ENCODE measurements around the gene GPC6. TPM values are rescaled to one million over a fixed set of nuclear protein-coding genes. Genes with fewer than 3 reads are reported as not detected.

The GPC6 gene
- total RNA-seq, 2 experiments from 2014 or later, result not detected

DNA sequence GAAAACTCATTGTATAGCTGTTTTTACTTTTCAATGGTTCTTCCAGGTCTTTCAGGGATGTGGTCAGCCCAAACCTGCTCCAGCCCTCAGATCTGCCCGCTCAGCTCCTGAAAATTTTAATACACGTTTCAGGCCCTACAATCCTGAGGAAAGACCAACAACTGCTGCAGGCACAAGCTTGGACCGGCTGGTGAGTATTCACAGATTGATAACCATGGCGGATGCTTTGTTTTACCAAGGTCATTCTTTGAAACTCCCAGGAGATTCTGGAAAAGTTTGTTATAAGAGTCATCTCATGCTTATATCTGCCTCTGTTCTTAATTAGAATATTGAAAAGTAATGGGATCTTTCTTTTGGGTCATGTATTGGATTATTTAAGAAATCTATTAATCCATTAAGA lies 1079.3 kb downstream of the GPC6 start:
- H3K4me1 ChIP-seq (ENCODE audit: insufficient read depth, low read length, poor library complexity, severe bottlenecking), result no peaks in the 10 kb centered on the region
- no peak overlapping the region for H2AFZ ChIP-seq (ENCODE audit: low read length)
- H3K79me2 ChIP-seq (ENCODE audit: insufficient read depth, low read depth, low read length), result no peaks in the 10 kb centered on the region
- intact Hi-C loops (cut with micrococcal nuclease; ENCODE audit: unreplicated experiment), result no loop called here
- ChIA-PET CTCF (ENCODE audit: unreplicated experiment) (no interaction called here), POLR2A (no interaction called here)
- no peak for DNase-seq (ENCODE audit: low spot score)
- no peak overlapping the region for H3K4me2 ChIP-seq (ENCODE audit: low read length)
- BruUV-seq (replicated peaks), result no TSS peak
- H3K4me3 ChIP-seq (ENCODE audit: low read depth, low read length, poor library complexity, severe bottlenecking), result no peak overlapping the region
- no peaks in the 10 kb centered on the region for H3K36me3 ChIP-seq (ENCODE audit: insufficient read depth, low read length)
- no peak overlapping the region for H3K27ac ChIP-seq (ENCODE audit: low read depth, low read length, poor library complexity, severe bottlenecking)
- H3K9me3 ChIP-seq (ENCODE audit: low read length), result no peaks in the 10 kb centered on the region
- TF ChIP-seq EZH2phosphoT487 (IDR thresholded peaks at IDR 0.05; ENCODE audit: borderline replicate concordance, low read depth, low read length), result no peak
- TF ChIP-seq, protein P1, sequence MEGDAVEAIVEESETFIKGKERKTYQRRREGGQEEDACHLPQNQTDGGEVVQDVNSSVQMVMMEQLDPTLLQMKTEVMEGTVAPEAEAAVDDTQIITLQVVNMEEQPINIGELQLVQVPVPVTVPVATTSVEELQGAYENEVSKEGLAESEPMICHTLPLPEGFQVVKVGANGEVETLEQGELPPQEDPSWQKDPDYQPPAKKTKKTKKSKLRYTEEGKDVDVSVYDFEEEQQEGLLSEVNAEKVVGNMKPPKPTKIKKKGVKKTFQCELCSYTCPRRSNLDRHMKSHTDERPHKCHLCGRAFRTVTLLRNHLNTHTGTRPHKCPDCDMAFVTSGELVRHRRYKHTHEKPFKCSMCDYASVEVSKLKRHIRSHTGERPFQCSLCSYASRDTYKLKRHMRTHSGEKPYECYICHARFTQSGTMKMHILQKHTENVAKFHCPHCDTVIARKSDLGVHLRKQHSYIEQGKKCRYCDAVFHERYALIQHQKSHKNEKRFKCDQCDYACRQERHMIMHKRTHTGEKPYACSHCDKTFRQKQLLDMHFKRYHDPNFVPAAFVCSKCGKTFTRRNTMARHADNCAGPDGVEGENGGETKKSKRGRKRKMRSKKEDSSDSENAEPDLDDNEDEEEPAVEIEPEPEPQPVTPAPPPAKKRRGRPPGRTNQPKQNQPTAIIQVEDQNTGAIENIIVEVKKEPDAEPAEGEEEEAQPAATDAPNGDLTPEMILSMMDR (conservative IDR thresholded peaks at IDR 0.05; ENCODE audit: low read length), result no peak
- H4K20me1 ChIP-seq (ENCODE audit: insufficient read depth, low read length), result no peaks in the 10 kb centered on the region
- H3K9me2 ChIP-seq (ENCODE audit: insufficient read depth, low read length), result no peaks in the 10 kb centered on the region

DNA sequence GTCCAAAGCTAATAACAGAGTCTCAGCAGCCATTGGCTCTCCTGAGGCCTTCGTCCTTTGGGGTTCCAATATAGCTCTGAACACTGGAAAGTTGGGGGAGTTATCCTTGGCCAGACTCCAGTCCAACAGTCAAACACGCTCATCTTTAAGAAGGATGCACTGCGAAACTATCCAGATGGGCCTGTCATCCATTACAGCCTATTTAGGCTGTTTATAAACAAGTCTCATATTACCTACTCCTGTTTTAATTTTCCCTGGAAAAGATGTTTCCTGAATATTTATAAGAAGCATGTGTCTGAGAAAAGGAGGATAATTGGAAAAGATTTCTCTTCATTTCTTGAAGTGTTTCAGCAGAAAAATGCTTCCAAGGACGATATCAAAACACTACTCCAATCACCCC lies 1082.2 kb downstream of the GPC6 start:
- Histone ChIP-seq H3K9me2 (ENCODE audit: insufficient read depth, low read length) (no peaks in the 10 kb centered on the region), H2AFZ (ENCODE audit: low read length) (no peak overlapping the region), H3K36me3 (ENCODE audit: insufficient read depth, low read length) (no peaks in the 10 kb centered on the region), H4K20me1 (ENCODE audit: insufficient read depth, low read length) (no peaks in the 10 kb centered on the region), H3K4me1 (ENCODE audit: insufficient read depth, low read length, poor library complexity, severe bottlenecking) (no peaks in the 10 kb centered on the region), H3K27ac (ENCODE audit: low read depth, low read length, poor library complexity, severe bottlenecking) (no peak overlapping the region), H3K9me3 (ENCODE audit: low read length) (no peaks in the 10 kb centered on the region), H3K79me2 (ENCODE audit: insufficient read depth, low read depth, low read length) (no peaks in the 10 kb centered on the region), H3K4me3 (ENCODE audit: low read depth, low read length, poor library complexity, severe bottlenecking) (no peak overlapping the region), H3K4me2 (ENCODE audit: low read length) (no peak overlapping the region)
- no peak for TF ChIP-seq EZH2phosphoT487 (IDR thresholded peaks at IDR 0.05; ENCODE audit: borderline replicate concordance, low read depth, low read length)
- intact Hi-C loops (cut with micrococcal nuclease; ENCODE audit: unreplicated experiment), result no loop called here
- POLR2A ChIA-PET, result no interaction called here
- CTCF ChIA-PET (ENCODE audit: unreplicated experiment), result no interaction called here
- DNase-seq (ENCODE audit: low spot score), result no peak
- no TSS peak for BruUV-seq (replicated peaks)

DNA sequence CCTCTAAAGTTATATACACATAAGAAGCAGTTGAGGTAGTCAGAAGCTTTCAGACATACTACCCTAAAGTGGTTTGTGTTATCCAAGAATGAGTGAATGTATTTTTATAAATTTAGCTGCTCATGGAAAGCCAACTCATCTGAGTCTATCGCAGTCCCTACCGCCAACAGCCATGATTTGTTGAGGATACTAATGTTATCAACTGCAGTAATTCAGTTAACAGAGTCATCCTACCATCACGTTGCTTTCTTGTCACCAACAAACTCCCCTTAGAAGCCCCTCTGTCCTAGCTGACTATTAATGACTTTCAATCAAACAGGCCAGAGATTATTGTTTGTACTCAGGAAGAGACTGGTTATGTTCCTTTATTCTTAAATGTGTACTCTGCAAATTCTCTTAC lies 1083.0 kb downstream of the GPC6 start:
- intact Hi-C loops (cut with micrococcal nuclease; ENCODE audit: unreplicated experiment), result no loop called here
- BruUV-seq (replicated peaks), result no TSS peak
- H2AFZ ChIP-seq (ENCODE audit: low read length), result no peak overlapping the region
- H3K4me3 ChIP-seq (ENCODE audit: low read depth, low read length, poor library complexity, severe bottlenecking), result no peak overlapping the region
- H3K36me3 ChIP-seq (ENCODE audit: insufficient read depth, low read length), result no peaks in the 10 kb centered on the region
- TF ChIP-seq, protein P1 (conservative IDR thresholded peaks at IDR 0.05; ENCODE audit: low read length), result no peak
- no peaks in the 10 kb centered on the region for H4K20me1 ChIP-seq (ENCODE audit: insufficient read depth, low read length)
- POLR2A ChIA-PET, result interaction anchor here (0.6 kb wide), 1 partner anchor 18 kb away, joined by 3 read pairs; no protein-coding TSS in a partner anchor
- no peaks in the 10 kb centered on the region for H3K9me3 ChIP-seq (ENCODE audit: low read length)
- H3K4me1 ChIP-seq (ENCODE audit: insufficient read depth, low read length, poor library complexity, severe bottlenecking), result no peaks in the 10 kb centered on the region
- DNase-seq (ENCODE audit: low spot score), result no peak
- H3K4me2 ChIP-seq (ENCODE audit: low read length), result no peak overlapping the region
- CTCF ChIA-PET (ENCODE audit: unreplicated experiment), result no interaction called here
- no peak overlapping the region for H3K27ac ChIP-seq (ENCODE audit: low read depth, low read length, poor library complexity, severe bottlenecking)
- H3K79me2 ChIP-seq (ENCODE audit: insufficient read depth, low read depth, low read length), result no peaks in the 10 kb centered on the region
- no peaks in the 10 kb centered on the region for H3K9me2 ChIP-seq (ENCODE audit: insufficient read depth, low read length)

Measured in OCI-LY7 (cell line).